ENCODE results near the gene SND1.
A peak's percentile ranks its signal among the peaks of the same experiment; 100 is the strongest.
"Not testable (repeated sequence)": the region's sequence is repeated elsewhere in the genome, so short reads cannot be mapped to it uniquely, and the experiment has no call there.

Gene SND1

GRCh38 chr7:127961786-127962453 is 309.9 kb downstream of the SND1 start:
- no peak for DNase-seq (ENCODE audit: low spot score)

- DNase-seq (ENCODE audit: low spot score), result no peak
These were observed 310.8 kb downstream of the SND1 start for GRCh38 chr7:127962589-127963361.

GRCh38 chr7:127963850-127964249 is 311.9 kb downstream of the SND1 start:
- DNase-seq (ENCODE audit: low spot score), result not testable (repeated sequence)

GRCh38 chr7:127967281-127967680 is 315.3 kb downstream of the SND1 start:
- DNase-seq (ENCODE audit: low spot score), result no peak

GRCh38 chr7:127968547-127968946 is 316.6 kb downstream of the SND1 start:
- DNase-seq (ENCODE audit: low spot score), result no peak

- no peak for DNase-seq (ENCODE audit: low spot score)
These were observed 321.8 kb downstream of the SND1 start for GRCh38 chr7:127973832-127974231.

- DNase-seq (ENCODE audit: low spot score), result no peak
These were observed 322.5 kb downstream of the SND1 start for GRCh38 chr7:127974446-127975035.

GRCh38 chr7:127976056-127976737 is 324.2 kb downstream of the SND1 start:
- DNase-seq (ENCODE audit: low spot score), result no peak

- DNase-seq (ENCODE audit: low spot score), result no peak
These were observed 324.7 kb downstream of the SND1 start for GRCh38 chr7:127976738-127977120.

- no peak for DNase-seq (ENCODE audit: low spot score)
These were observed 326.4 kb downstream of the SND1 start for GRCh38 chr7:127978421-127978820.

GRCh38 chr7:127979113-127979727 is 327.2 kb downstream of the SND1 start:
- no peak for DNase-seq (ENCODE audit: low spot score)

GRCh38 chr7:127979728-127980126 is 327.7 kb downstream of the SND1 start:
- DNase-seq (ENCODE audit: low spot score), result no peak

GRCh38 chr7:127980901-127981300 is 328.9 kb downstream of the SND1 start:
- no peak for DNase-seq (ENCODE audit: low spot score)

GRCh38 chr7:127981965-127982364 is 330.0 kb downstream of the SND1 start:
- DNase-seq (ENCODE audit: low spot score), result no peak

- peak; percentile 24 for DNase-seq (ENCODE audit: low spot score)
These were observed 331.9 kb downstream of the SND1 start for GRCh38 chr7:127983804-127984332.

GRCh38 chr7:127986581-127987521 is 334.9 kb downstream of the SND1 start:
- DNase-seq (ENCODE audit: low spot score), result no peak

GRCh38 chr7:127988751-127989150 is 336.8 kb downstream of the SND1 start:
- DNase-seq (ENCODE audit: low spot score), result no peak

- no peak for DNase-seq (ENCODE audit: low spot score)
These were observed 341.3 kb downstream of the SND1 start for GRCh38 chr7:127993317-127993716.

GRCh38 chr7:127993987-127994386 is 342.0 kb downstream of the SND1 start:
- DNase-seq (ENCODE audit: low spot score), result no peak

- DNase-seq (ENCODE audit: low spot score), result no peak
These were observed 343.3 kb downstream of the SND1 start for GRCh38 chr7:127995156-127995880.

Data from RKO (cell line).